ENCODE results near the gene HIPK1. TPM values are rescaled to one million over a fixed set of nuclear protein-coding genes. Genes with fewer than 3 reads are reported as not detected.
A peak's percentile ranks its signal among the peaks of the same experiment; 100 is the strongest.

The HIPK1 gene
- total RNA-seq, 2 experiments from 2014 or later, result 20.4 to 52.6 TPM

DNA sequence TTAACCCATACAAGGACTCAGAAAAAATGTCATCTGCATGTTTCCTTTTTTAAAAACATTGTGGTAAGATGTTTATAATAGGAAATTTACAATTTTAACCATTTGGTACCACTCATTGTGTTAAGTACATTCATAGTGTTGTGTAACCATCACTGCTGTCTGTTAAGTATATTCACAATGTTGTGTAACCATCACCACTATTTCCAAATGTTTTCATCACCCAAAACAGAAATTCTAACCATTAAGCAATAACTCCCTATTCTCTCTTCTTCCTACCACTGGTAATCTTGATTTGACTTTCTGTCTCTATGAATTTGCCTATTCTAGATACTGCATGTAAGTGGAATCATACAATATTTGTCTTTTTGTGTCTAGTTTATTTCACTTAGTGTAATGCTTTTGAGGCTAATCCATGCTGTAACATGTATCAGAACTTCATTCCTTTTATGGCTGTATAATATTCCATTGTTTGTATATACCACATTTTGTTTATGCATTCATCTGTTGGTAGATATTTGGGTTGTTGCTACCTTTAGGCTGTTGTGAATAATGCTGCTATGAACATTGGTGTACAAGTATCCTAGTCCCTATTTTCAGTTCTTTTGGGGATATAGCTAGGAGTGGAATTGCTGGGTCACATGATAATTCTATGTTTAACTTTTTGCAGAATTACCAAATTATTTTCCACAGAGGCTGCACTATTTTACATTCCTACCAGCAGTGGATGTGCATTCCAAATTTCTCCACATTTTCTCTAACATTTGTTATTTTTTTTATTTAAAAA lies 14.1 kb downstream of the HIPK1 start:
- Histone ChIP-seq H3K4me1 (ENCODE audit: insufficient read depth, low read length, poor library complexity, severe bottlenecking) (peaks cover 82% of the 10 kb centered on the region), H3K9me3 (ENCODE audit: low read length) (peaks cover 21% of the 10 kb centered on the region; the same call in 1 of the 2 replicates), H2AFZ (ENCODE audit: low read length) (no peak overlapping the region), H3K27ac (ENCODE audit: low read depth, low read length, poor library complexity, severe bottlenecking) (no peak overlapping the region), H4K20me1 (ENCODE audit: insufficient read depth, low read length) (no peaks in the 10 kb centered on the region; the same call in 1 of the 2 replicates), H3K79me2 (ENCODE audit: insufficient read depth, low read depth, low read length) (peaks cover 96% of the 10 kb centered on the region), H3K4me2 (ENCODE audit: low read length) (no peak overlapping the region), H3K36me3 (ENCODE audit: insufficient read depth, low read length) (peaks cover 44% of the 10 kb centered on the region), H3K9me2 (ENCODE audit: insufficient read depth, low read length) (no peaks in the 10 kb centered on the region), H3K4me3 (ENCODE audit: low read depth, low read length, poor library complexity, severe bottlenecking) (no peak overlapping the region)
- DNase-seq (ENCODE audit: low spot score), result no peak
- no TSS peak for BruUV-seq (replicated peaks)
- POLR2A ChIA-PET, result interaction anchor here (0.6 to 1.2 kb wide), 5 partner anchors 17 to 755 kb away, joined by 3 to 6 read pairs (median 3); no protein-coding TSS in a partner anchor
- intact Hi-C loops (cut with micrococcal nuclease; ENCODE audit: unreplicated experiment), result loop anchor here (10.0 kb wide), 2 partner anchors 812 to 988 kb away; partner anchors contain the start of genes CSDE1 and SLC16A1
- CTCF ChIA-PET (ENCODE audit: unreplicated experiment), result no interaction called here
- TF ChIP-seq, protein P1, sequence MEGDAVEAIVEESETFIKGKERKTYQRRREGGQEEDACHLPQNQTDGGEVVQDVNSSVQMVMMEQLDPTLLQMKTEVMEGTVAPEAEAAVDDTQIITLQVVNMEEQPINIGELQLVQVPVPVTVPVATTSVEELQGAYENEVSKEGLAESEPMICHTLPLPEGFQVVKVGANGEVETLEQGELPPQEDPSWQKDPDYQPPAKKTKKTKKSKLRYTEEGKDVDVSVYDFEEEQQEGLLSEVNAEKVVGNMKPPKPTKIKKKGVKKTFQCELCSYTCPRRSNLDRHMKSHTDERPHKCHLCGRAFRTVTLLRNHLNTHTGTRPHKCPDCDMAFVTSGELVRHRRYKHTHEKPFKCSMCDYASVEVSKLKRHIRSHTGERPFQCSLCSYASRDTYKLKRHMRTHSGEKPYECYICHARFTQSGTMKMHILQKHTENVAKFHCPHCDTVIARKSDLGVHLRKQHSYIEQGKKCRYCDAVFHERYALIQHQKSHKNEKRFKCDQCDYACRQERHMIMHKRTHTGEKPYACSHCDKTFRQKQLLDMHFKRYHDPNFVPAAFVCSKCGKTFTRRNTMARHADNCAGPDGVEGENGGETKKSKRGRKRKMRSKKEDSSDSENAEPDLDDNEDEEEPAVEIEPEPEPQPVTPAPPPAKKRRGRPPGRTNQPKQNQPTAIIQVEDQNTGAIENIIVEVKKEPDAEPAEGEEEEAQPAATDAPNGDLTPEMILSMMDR (conservative IDR thresholded peaks at IDR 0.05; ENCODE audit: low read length), result no peak
- no peak for TF ChIP-seq EZH2phosphoT487 (IDR thresholded peaks at IDR 0.05; ENCODE audit: borderline replicate concordance, low read depth, low read length)

DNA sequence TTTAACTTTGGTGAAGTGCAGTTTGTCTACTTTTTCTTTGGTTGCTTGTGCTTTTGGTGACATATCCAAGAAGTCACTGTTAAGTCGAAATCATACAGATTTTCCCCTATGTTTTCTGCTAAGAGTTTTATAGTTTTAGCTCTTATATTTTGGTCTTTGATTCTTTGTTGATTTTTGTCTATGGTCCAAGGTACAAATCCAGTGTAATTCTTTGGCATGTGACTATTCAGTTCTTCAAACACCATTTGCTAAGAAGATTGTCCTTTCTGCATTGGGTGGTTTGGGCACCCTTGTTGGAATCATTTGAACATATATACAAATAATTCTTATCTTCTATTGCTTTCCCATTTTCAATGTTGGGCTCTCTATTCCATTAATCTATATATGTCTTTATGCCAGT lies 16.2 kb downstream of the HIPK1 start:
- intact Hi-C loops (cut with micrococcal nuclease; ENCODE audit: unreplicated experiment), result loop anchor here (10.0 kb wide), 2 partner anchors 809 to 991 kb away; partner anchors contain the start of genes CSDE1 and SLC16A1
- BruUV-seq (replicated peaks), result no TSS peak
- CTCF ChIA-PET (ENCODE audit: unreplicated experiment), result no interaction called here
- POLR2A ChIA-PET, result interaction anchor here (1.0 to 3.2 kb wide), 5 partner anchors 12 to 39 kb away, joined by 3 to 29 read pairs (median 12); partner anchors contain the start of gene HIPK1
- no peak for DNase-seq (ENCODE audit: low spot score)
- peak overlapping the region; percentile 69 for H3K4me2 ChIP-seq (ENCODE audit: low read length)
- TF ChIP-seq, protein P1 (conservative IDR thresholded peaks at IDR 0.05; ENCODE audit: low read length), result no peak
- TF ChIP-seq EZH2phosphoT487 (IDR thresholded peaks at IDR 0.05; ENCODE audit: borderline replicate concordance, low read depth, low read length), result no peak
- H3K9me2 ChIP-seq (ENCODE audit: insufficient read depth, low read length), result no peaks in the 10 kb centered on the region
- peaks cover 50% of the 10 kb centered on the region for H3K36me3 ChIP-seq (ENCODE audit: insufficient read depth, low read length)
- peak overlapping the region; percentile 88 for H3K27ac ChIP-seq (ENCODE audit: low read depth, low read length, poor library complexity, severe bottlenecking)
- peaks cover 72% of the 10 kb centered on the region for H3K4me1 ChIP-seq (ENCODE audit: insufficient read depth, low read length, poor library complexity, severe bottlenecking)
- no peak overlapping the region for H2AFZ ChIP-seq (ENCODE audit: low read length)
- H3K9me3 ChIP-seq (ENCODE audit: low read length), result peaks cover 21% of the 10 kb centered on the region; the same call in 1 of the 2 replicates
- peak overlapping the region; percentile 50 for H3K4me3 ChIP-seq (ENCODE audit: low read depth, low read length, poor library complexity, severe bottlenecking)
- peaks cover 96% of the 10 kb centered on the region for H3K79me2 ChIP-seq (ENCODE audit: insufficient read depth, low read depth, low read length)
- no peaks in the 10 kb centered on the region for H4K20me1 ChIP-seq (ENCODE audit: insufficient read depth, low read length)

Data from OCI-LY7 (cell line).